Measurements from ENCODE around the gene S100A10. TPM values are rescaled to one million over a fixed set of nuclear protein-coding genes. Genes with fewer than 3 reads are reported as not detected.
A peak's percentile ranks its signal among the peaks of the same experiment; 100 is the strongest.

Gene S100A10
- total and polyA plus RNA-seq, 2 experiments from 2014 or later = 408 to 3,367 TPM

DNA sequence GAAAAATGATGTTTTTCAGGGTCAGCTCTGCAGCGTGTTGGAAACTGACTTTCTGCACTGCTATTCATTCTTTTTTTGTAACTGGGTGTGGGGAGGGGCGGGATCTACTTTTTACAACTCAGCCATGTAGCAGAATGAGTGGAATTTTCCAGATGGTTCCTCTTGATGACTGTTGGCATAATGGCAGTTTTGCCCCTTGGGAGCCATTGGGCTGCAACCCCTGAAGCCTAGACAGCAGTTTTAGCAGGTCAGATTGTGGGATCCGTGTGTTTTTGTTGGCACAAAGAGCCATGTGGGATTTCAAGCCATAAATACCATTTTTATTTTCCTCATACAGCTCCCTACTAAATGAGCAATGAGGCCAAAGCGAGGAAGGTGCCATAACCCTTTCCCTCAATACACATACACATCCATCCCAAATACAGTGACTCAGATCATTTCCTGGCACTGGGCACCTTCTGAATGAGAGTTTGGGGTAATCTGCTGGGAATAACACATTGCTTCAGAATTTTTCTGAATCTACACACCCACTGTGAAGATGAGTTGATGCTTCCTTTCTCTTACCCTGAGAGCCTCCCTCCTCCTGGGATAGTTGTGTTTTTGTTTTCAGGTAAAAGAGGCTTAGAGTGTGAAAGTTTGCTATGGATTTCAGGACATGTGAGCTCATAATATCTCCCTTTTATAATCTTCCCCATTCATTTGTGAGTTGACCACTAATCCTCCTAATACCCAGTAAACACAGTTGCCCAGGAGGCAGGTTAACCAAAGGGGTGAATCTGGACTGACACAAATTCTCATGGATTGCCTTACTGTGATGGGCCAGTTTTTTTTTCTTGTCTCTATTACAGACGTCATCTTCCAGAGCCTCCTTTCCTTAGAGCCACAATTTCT lies 13.1 kb downstream of the S100A10 start:
- H3K4me1 ChIP-seq (ENCODE audit: insufficient read depth) = peaks cover 70% of the 10 kb centered on the region
- TF ChIP-seq EZH2 (IDR thresholded peaks at IDR 0.05; ENCODE audit: borderline replicate concordance) (no peak), EZH2phosphoT487 (IDR thresholded peaks at IDR 0.05; ENCODE audit: low read depth, severe bottlenecking, unreplicated experiment) (no peak)
- TF ChIP-seq, protein P1, sequence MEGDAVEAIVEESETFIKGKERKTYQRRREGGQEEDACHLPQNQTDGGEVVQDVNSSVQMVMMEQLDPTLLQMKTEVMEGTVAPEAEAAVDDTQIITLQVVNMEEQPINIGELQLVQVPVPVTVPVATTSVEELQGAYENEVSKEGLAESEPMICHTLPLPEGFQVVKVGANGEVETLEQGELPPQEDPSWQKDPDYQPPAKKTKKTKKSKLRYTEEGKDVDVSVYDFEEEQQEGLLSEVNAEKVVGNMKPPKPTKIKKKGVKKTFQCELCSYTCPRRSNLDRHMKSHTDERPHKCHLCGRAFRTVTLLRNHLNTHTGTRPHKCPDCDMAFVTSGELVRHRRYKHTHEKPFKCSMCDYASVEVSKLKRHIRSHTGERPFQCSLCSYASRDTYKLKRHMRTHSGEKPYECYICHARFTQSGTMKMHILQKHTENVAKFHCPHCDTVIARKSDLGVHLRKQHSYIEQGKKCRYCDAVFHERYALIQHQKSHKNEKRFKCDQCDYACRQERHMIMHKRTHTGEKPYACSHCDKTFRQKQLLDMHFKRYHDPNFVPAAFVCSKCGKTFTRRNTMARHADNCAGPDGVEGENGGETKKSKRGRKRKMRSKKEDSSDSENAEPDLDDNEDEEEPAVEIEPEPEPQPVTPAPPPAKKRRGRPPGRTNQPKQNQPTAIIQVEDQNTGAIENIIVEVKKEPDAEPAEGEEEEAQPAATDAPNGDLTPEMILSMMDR (IDR thresholded peaks at IDR 0.05; ENCODE audit: poor library complexity) = no peak
- H3K27me3 ChIP-seq = no peaks in the 10 kb centered on the region
- H3K36me3 ChIP-seq (replicated peaks; ENCODE audit: insufficient read depth, low read depth) = no peaks in the 10 kb centered on the region
- no peaks in the 10 kb centered on the region for H3K9me3 ChIP-seq (ENCODE audit: low read depth)
- H3K4me2 ChIP-seq = no peak overlapping the region
- peak overlapping the region; percentile 71 for H3K27ac ChIP-seq
- no peaks in the 10 kb centered on the region for H3K9me2 ChIP-seq (replicated peaks; ENCODE audit: insufficient read depth)
- WGBS (ENCODE audit: low lambda C conversion rate, missing lambda C conversion rate) = 66% methylated on average over 5 of the region's 5 CpGs
- no peak overlapping the region for H2AFZ ChIP-seq
- H3K79me2 ChIP-seq = peaks cover 22% of the 10 kb centered on the region
- no peak overlapping the region for H3K4me3 ChIP-seq
- peak; percentile 49 for DNase-seq (ENCODE audit: low spot score)
- no peaks in the 10 kb centered on the region for H4K20me1 ChIP-seq (ENCODE audit: insufficient read depth, poor library complexity, severe bottlenecking)

DNA sequence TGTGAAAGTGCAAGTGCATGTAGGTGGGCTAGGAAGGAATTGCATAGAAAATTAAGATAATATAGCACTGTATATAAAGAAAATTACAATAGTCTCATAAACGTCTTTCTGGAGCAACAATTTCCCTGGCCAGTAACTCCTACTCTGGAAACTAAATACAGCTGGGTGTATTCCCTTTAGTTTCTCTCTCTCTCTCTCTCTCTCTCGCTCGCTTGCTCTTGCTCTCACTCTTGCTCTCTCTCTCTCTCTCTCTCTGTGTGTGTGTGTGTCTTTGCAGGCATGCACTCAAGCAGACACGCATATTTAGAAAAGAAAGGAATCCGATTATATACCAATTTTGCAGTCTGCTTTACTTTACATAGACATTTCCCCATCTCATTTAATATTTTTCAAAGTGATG lies 14.7 kb downstream of the S100A10 start:
- Histone ChIP-seq H3K4me2 (no peak overlapping the region), H3K79me2 (peaks cover 8% of the 10 kb centered on the region), H3K9me3 (ENCODE audit: low read depth) (no peaks in the 10 kb centered on the region), H3K4me1 (ENCODE audit: insufficient read depth) (peaks cover 58% of the 10 kb centered on the region), H3K27me3 (no peaks in the 10 kb centered on the region), H4K20me1 (ENCODE audit: insufficient read depth, poor library complexity, severe bottlenecking) (no peaks in the 10 kb centered on the region), H3K9me2 (replicated peaks; ENCODE audit: insufficient read depth) (no peaks in the 10 kb centered on the region), H3K36me3 (replicated peaks; ENCODE audit: insufficient read depth, low read depth) (no peaks in the 10 kb centered on the region), H2AFZ (no peak overlapping the region), H3K27ac (no peak overlapping the region), H3K4me3 (no peak overlapping the region)
- no peak for DNase-seq (ENCODE audit: low spot score)
- WGBS (ENCODE audit: low lambda C conversion rate, missing lambda C conversion rate) = 48% methylated on average over 5 of the region's 5 CpGs
- TF ChIP-seq EZH2phosphoT487 (IDR thresholded peaks at IDR 0.05; ENCODE audit: low read depth, severe bottlenecking, unreplicated experiment) (no peak), EZH2 (IDR thresholded peaks at IDR 0.05; ENCODE audit: borderline replicate concordance) (no peak)
- TF ChIP-seq, protein P1 (IDR thresholded peaks at IDR 0.05; ENCODE audit: poor library complexity) = no peak

DNA sequence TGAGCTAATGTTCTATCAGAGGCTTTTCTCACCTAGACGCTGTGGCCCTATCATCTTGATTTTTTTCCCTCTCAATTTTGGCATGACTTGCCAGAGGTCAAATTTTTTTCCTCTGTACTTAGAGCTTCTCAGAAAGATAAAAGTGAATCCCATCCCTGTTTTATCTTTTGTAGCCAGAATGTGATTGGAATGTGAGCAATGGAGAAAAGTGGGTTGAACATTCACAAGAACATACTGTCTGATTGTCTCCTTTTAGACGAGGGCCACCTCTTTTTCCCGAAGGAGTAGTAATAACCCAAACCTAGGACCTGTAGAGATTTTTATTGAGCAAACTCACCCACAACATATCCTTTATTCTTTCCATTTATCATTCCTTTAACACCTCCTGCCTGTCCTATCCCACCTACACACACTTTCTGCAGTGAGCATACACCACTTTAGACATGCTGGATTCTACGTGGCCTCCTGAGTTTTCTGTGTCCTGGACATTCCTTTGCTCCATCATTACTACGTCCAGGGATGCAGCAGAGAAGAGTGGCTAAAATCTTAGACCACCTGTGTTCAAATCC lies 15.9 kb downstream of the S100A10 start:
- no peak overlapping the region for H3K4me2 ChIP-seq

More for the DNA sequence above, 15.9 kb downstream of the S100A10 start:
- H3K27me3 ChIP-seq = no peaks in the 10 kb centered on the region
- no peaks in the 10 kb centered on the region for H4K20me1 ChIP-seq (ENCODE audit: insufficient read depth, poor library complexity, severe bottlenecking)
- H3K9me2 ChIP-seq (replicated peaks; ENCODE audit: insufficient read depth) = no peaks in the 10 kb centered on the region
- TF ChIP-seq, protein P1 (IDR thresholded peaks at IDR 0.05; ENCODE audit: poor library complexity) = no peak
- TF ChIP-seq EZH2phosphoT487 (IDR thresholded peaks at IDR 0.05; ENCODE audit: low read depth, severe bottlenecking, unreplicated experiment) (no peak), EZH2 (IDR thresholded peaks at IDR 0.05; ENCODE audit: borderline replicate concordance) (no peak)
- no peaks in the 10 kb centered on the region for H3K36me3 ChIP-seq (replicated peaks; ENCODE audit: insufficient read depth, low read depth)
- WGBS (ENCODE audit: low lambda C conversion rate, missing lambda C conversion rate) = 48% methylated on average over 5 of the region's 5 CpGs
- H3K79me2 ChIP-seq = no peaks in the 10 kb centered on the region
- H2AFZ ChIP-seq = no peak overlapping the region
- peaks cover 62% of the 10 kb centered on the region for H3K4me1 ChIP-seq (ENCODE audit: insufficient read depth)
- no peaks in the 10 kb centered on the region for H3K9me3 ChIP-seq (ENCODE audit: low read depth)
- H3K27ac ChIP-seq = peak overlapping the region; percentile 79
- no peak for DNase-seq (ENCODE audit: low spot score)
- no peak overlapping the region for H3K4me3 ChIP-seq

All from hepatocyte (in vitro differentiated cells).